Hematopoietic multipotent progenitor cell treated with erythropoietin and hydrocortisone succinate and interleukin-3 and kit ligand, for 4 days (in vitro differentiated cells): ENCODE data around the gene SKIL.

Experiments
- DNase-seq: peaks from one replicate; pipeline ENCODE4 v3.0.0-alpha.2; 2015

Gene SKIL

DNA sequence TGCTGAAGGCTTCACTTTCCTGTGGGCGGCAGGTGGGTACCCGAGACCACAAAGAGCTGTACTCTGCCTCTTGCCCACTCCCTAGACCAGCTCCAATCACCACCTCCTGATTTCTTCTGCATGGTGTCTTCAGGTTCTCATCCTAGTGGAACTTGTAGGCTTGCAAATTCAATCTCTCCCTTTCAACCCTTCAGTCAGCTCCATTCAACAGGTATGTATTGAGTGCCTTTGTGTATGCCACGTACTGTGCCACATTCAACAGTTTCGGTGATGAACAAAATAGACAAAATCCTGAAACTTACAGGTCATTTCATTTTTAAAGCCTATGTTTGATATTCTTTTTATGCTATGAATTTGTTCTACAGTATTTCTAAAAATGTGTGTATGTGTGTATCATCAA is 55.8 kb downstream of the SKIL start:
- no peak for DNase-seq

DNA sequence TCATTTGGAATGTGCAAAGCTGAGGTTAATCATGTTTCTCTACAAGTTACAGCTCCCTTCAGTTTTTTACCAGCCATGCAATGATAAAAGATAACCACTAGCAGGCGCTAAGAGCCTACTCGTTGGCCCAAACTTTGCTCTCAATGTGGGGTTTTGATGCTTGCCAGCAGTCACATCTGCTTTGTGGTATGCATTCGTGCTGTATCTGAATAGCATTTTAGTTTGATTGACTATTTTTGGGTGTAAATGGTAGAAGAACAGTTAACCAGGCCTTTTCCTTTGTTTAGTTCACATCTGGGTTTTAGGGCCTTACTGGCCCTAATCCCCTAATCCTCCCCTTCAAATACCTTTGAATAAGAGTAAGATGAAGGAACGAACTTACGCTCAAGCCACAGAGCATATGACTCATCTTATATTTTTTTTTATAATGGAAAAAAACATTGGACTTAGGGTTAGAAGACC is 56.7 kb downstream of the SKIL start:
- DNase-seq: peak; percentile 83

DNA sequence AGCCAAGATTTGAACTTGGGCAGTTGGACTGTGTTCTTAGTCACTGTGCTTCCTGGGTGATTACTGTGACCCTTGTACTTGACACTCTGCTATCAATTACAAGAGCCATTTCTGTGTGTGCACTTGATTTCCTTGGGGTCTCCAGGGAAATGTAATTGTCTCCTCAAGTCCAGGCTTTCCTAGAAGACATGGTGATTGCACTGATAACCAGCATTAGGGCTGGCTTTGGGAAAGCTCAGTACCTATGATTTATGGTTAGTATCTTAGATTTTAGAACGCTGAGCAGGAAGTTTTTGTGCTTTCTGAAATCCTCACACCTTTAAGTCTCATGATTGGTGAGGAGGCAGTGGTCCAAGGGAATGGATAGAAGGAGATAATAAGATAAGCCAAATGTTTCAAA is 59.6 kb downstream of the SKIL start:
- no peak for DNase-seq

DNA sequence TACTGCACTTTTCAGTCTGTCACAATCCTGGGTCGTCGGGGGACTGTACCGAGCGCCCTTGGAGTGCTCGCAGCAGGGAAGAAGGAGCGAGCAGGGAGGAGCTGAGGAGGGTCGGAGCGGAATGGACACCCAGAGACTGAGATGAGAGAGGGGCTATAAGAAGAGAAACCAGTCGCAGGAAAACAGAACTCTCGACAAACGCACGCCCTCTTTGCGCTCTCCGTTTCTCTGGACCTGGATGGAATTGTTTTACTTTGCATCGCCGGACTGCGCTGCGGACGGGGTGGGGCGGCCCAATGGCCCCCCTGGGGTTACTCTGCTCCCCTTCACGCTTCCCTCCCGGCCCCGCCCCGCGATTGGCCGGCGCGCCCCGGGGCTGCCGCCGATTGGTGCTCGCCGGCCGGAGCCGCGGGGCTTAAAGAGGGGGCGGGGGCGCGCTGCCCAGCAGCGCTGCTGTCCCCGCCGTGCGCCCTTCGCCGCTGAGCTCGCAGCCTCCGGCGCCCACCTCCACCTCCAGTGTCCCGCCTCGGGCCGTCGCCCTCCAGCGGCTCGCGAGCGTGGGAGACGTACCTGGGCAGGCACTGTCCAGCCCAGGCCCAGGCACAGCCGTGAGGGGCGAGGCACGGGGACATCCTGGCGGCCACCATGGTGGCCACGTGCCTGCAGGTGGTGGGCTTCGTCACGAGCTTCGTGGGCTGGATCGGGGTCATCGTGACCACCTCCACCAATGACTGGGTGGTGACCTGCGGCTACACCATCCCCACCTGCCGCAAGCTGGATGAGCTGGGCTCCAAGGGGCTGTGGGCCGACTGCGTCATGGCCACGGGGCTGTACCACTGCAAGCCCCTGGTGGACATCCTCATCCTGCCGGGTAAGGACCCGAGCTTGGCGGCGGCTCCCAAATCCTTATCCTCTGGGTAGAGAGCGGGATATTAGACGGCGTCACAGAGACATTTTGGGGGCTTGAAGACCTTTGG is 61.2 kb downstream of the SKIL start, which contains the start of gene CLDN11:
CLDN11 (plus strand) TSS at position 447 of the 977 bp plus-strand sequence; CDS start at position 646, 199 bp downstream.
- DNase-seq: peak; percentile 13

DNA sequence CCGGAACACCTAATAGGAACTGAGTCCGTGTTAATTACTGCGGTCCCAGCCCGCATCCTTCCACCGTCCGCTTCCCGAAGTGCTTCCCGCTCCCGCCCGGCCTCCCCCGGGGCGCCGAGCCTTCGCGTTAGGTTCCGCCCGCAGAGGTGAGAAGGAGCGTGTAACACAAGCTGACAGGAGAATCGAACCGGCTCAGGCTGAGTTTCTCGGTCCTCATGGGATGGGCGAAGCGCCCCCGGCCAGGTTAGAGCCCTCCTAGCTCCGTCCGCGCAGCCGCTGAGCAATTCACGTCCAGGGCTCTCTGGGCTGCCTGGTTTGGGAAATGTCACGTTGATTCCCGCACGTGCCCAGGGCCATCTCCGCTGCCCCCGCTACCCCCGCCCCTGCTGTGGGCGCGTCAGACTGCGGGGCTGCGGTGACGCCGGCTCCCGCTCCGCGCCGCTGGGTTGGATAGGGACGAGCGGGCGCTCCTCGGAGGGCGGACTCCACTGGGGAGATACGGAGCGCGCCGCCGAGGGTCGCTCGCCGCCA is 62.1 kb downstream of the SKIL start:
- DNase-seq: peak; percentile 18

DNA sequence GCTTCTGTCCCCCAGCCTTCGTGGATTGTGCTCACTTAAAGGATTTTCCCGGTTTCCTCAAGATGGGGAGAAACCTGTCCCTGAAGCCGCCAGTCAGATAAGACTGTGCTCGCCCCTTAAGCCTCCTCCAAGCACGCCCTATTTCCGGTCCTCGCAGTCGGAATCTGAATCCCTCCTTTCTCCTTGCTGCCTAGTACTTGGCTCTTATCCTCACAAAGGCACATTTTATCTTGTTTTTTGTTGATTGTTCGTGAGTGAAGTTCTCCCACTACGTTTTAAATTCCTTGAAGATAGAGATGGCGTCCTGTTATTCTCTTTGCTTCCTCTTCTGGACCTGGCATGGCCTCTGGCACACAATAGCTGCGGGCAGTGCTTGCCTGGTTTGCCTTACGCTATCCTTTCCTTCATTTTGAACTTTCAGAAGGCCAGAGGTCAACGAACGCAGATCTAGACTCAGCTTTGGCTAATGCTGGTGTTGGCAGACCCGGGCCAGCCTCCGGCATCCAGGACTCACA is 62.8 kb downstream of the SKIL start:
- no peak for DNase-seq

DNA sequence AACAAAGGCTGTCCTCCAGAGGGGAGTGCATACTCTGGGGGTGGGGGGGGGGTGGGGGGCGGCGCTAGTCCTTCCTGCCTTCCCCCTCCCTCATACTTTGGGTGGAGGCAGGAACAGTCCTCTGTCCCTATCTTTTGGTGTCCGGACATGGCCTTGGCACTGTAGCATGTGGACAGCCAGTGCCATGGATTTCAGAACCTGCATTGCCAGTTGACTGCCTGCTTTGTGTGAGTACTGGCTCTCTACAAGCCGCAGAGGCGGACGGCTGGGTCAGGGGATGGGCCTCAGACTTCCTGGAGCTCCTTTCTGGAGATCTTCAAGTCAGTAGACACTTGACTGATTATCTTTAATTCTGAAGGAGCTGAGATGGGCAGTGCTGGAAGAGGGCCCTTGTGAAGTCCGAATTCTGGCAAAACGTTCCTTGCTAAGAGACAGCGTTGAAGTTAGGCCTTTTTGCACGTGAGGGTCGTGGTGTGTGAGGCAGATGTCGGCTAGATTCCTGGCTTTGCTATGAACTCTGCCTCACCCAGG is 63.7 kb downstream of the SKIL start:
- no peak for DNase-seq

DNA sequence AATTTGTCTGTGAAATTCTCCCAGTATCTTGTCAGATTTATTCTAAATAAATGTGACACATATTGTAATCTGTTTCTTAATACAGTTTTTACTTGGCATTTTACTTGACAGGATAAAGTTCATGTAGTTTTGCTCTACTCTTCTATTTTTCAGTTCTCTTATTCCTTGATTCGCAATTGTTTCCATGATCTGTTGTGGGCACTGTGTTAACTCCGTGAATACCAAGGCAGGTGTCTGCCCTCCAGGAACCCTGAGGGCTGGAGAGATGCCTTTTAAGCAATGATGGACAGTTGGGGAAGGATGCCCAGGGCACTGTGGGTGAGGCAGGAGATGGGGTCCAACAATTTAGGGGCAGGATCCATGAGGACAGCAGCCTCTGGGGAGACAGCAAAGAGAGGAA is 64.2 kb downstream of the SKIL start:
- no peak for DNase-seq

DNA sequence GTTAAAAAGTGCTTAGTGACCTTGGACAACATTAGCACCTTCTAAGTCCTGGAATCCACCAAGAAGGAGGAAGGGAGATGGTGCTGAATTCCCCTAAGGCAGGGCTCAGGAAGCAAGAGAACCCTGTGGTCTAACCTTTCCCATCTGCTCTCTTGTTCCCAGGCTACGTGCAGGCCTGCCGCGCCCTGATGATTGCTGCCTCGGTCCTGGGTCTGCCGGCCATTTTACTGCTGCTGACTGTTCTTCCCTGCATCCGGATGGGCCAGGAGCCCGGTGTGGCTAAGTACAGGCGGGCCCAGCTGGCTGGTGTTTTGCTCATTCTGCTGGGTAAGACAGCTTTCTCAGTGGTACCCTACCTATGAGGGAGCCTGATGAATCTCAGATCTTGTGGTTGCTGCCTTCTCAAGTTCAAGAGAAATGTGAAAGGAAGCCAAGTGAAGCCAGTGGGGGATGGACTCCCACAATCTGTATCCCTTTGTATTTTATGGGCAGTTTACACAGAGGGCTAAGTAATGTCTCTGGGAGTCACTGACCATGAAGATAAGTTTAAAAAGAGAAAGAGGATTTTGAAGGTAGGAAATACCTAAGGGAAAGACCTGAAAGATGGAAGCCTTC is 65.6 kb downstream of the SKIL start:
- no peak for DNase-seq

DNA sequence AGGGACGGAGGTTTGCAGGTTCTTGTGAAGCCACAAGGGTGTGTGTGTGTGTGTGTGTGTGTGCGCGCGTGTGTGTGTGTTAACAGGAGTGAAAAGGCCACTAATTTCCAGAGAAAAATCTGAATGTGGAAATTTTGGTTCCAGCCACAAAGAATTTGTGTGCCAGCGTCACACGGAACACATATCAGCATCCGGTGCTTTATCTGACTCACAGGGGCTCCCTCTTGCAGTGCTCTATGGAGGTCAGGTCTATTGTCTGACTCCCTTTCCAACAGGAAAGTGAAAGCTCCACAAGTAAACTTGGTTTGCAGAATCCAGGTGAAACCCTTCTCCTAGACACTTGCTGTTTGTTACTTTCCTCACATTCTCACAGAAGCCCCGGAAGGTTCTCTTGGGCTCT is 67.4 kb downstream of the SKIL start:
- DNase-seq: no peak

DNA sequence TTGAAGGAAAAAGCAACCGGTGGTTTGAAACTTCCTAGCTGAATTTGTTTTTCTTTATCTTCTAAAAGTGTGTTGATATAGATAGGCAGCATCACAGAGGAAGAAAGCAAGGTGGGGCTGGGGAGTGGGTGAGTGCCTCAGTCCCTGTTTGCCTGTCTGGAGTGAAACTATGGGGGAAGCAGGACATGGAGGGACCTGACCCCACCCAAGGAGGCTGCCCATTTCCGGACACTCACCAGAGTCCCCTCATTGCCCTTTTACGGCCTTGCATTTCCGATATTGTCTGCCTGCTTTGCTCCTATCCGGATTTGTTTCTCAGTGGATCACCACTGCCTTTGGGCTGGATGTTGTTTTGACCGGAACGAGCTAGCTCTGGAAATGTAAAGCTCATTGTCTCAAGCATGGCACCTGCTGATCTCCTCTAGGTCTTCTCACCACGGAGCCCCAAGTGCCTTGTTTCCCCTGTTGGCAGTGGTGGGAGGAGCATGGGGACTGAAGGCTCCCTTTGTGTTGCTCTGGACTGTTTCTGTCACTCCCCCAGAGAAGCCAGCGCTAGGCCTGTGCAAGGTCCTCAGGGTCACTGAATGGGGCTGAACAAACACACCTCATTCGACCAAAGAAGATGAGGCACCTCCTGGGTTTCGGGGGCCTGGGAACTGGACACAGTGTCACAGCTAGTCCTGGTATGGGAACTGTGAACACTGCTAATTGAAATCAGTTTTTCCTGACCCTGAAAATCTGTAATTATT is 68.2 kb downstream of the SKIL start:
- no peak for DNase-seq

DNA sequence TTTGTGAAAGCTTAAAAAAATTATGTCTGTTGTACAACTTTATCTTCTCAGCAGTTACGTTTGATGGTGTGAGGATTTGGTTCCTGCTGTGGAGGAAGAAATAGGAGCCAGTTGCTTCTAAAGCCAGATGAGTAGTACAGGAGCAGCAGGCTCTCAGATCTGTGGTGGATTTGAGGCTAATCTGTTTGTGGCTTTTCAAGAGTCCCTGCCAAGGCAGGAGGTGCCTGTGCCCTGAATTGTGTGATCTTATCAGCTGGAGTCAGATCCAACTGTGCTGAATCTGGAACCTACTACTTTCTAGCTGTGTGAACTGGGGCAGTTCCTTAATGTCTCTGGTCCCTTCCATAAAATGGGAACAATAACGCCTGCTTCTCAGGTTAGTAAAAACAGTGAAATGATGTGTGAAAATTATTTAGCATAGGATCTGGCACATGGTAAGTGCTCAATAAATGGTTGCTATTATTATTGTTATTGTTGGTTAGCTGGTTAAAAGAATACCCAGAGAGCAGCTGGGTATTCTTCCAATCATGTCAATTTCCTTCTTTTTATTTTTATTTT is 68.8 kb downstream of the SKIL start:
- DNase-seq: peak; percentile 46

DNA sequence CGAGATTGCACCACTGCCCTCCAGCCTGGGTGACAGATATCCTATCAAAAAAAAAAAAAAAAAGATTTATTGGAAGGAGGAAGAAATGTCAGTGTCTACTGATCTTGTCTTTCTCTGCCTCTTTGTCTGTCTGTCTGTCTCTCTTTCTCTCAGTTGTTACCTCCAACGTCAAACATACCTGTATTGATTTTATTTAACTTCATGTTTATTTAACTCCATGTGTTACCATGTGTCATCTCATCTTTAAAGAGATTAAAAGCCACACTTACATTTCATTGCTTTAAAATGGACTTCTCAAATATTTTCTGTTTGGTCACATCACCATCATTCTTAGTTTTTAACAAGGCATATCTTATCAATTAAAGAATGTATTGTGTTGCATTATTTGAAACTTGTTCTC is 70.6 kb downstream of the SKIL start:
- no peak for DNase-seq

DNA sequence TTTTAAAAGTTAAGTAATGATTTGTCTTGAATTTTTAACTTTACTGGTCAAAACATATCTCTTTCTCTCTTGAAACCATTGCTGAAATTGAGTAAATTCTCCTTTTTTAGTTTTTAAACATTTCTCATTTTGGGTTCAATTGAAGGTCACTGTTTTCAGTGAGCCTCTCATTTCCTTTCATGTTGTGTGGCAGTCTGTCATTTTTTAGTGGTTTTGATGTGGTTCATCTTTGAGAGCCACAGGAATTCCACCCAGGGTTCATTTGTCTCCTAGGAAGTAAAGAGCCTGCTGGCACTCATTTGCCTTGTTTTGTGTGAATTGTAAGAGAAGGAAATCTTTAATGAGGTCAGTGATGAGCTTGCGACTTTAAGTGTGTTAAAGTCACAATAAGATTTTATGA is 71.5 kb downstream of the SKIL start:
- no peak for DNase-seq

DNA sequence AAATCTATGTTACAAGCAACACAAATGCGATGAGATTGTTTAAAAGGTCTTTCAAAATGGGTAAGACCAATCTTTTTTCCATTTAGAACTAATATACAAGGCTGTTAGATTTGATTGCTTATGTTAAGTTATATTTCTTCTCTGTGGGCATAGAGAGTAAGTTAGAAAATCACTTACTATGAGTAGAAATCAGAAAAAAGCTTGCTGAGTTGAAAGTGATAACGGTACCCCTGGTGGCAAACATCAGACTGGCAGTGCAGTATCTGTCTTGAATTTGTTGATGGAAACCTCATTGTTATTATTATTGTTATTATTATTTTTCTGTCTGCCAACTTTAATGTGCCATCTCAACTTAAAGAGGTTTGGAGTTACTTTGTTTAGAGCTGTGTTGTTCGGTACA is 73.5 kb downstream of the SKIL start:
- DNase-seq: no peak

DNA sequence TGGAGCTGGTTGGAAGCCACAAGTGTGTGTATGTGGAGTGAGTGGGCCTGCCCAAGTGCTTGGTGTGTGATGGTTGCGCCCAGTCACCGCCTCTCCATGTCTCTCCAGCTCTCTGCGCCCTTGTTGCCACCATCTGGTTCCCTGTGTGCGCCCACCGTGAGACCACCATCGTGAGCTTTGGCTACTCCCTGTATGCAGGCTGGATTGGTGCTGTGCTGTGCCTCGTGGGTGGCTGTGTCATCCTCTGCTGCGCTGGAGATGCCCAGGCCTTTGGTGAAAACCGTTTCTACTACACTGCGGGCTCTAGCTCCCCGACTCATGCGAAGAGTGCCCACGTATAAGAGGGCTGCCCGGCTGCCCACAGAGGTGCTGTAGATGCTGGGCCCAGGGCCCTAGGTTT is 74.9 kb downstream of the SKIL start:
- no peak for DNase-seq

DNA sequence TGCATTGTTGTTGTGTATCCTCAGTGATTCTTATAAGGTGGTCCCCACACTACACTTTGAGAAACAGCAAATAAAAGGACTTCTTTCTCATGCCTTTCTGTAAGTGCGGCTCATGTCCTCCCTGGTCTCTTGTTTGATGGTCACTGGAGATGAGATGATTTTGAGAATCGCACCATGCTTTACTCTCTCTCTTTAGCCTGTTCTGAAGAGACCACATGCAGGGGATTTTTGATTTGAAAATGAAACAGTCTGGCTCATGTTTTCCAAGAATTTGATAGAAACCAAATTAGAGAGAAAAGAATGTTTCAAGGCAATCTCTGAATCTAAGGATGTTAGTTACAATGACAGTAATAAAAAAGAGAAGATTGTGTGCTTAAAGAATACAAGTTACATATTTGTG is 79.2 kb downstream of the SKIL start:
- DNase-seq: no peak

DNA sequence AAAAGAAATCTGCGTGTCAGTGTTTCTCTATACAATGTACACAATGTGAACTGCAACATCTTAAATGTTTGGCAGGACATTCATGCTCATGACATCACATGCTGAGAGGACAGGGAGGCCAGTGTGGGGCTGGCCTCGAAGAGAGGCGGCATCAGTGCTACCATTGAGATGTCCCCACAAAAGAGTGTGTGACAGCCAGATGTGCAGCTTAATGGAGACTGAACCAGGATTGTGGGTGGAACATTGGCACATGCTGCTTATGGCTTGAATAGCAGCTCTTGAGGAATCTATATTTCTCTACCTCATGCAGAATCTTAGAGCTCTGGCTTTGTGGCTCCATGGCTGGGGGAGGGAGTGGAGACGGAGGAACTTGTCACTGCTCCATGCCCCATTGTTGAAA is 79.7 kb downstream of the SKIL start:
- no peak for DNase-seq

DNA sequence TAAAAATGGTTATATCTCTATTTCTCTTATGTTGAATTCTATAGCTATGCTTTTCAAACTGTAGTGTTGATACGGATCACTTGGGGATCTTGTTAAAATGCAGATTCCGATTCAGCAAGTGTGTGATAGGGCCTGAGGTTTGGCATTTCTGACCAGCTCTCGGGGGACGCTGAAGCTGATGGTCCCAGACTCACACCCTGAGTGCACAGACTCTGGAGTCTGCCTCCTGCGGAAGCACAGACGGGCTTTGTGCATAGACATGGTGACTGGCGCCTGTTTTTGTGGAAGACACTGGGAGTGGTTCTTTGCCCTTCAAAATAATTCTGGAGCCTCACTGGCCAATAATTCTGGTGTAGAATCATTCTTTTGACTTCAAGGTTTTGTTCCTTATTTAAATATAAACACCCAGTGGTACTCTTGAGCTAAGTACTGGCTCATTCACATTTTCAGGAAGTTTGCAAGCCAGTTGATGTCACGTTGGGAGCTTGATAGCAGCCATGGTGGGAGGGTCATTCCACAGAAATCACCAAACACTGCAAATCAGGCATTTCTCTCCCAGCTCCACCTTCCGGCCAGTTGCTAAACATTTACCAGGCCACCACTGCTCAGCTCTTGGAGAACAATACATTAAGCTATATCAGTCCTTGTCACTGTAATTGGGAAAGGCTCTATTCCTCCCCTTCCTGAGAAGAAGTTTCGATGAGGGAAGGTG is 80.3 kb downstream of the SKIL start:
- no peak for DNase-seq

DNA sequence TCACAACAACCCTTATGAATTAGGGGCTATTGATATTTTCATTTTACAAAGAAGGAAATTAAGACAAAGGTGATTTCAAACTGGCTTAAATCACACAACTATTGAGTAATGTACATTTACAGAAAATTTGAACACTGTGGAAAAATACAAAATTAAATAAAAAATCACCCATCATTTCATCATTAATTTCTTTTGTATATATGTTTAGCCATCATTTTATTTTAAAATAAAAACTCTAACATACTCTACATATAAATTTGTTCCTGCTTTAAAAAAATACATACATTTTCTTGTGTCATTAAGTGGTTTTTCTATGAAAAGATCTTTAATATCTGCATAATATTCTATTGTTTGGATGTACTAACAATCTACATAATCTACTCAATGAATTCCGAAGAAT is 81.3 kb downstream of the SKIL start:
- DNase-seq: no peak

DNA sequence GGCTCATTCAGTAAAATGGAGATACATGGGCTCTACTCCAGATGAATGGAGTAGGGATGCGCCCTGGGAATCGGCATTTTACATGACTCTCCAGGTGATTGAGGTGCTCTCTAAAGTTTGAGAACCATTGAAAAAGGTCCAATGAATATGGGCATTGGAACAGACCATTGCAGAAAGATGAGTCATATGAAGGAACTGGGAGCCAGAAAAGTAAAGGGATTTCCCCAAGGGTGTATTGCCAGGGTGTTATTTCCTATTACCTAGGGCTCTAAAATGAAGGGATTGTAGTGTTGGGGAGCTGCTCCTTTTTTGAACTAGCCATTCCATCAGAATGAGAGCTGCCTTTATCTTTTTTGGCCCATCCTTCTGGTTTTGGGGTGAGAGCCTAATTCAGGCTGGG is 82.8 kb downstream of the SKIL start:
- no peak for DNase-seq

DNA sequence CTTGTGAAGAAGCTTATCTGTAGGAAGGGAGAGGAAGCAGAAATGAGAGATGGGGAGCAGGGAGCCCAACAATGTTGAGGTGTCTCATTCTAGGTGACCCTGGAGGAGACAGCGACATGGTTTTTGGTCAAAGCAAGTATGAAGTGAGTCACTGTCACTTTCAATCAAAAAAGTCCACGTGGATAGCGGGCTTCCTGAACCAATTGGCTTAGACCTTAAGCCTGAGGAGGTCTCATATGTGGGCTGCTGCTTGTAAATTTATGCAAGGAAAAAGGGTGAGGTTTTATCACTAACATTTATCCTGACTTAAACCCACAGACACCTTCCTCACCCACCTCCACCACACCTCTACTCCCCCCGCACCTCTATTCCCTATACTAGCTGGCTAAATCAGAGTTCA is 83.9 kb downstream of the SKIL start:
- no peak for DNase-seq
